ENCODE results near the gene RSPH10B2. TPM values are rescaled to one million over a fixed set of nuclear protein-coding genes. Genes with fewer than 3 reads are reported as not detected.
A peak's percentile ranks its signal among the peaks of the same experiment; 100 is the strongest.

Gene RSPH10B2
- total and polyA plus RNA-seq, 2 of the 13 experiments (the other 11 are each of a cell fraction or from before 2014, with no cell fraction given), result 0.31 TPM; not detected in 1

GRCh38 chr7:6729492-6730342 is 24.2 kb upstream of the RSPH10B2 start (continued):
- TF ChIP-seq ARNT (IDR thresholded peaks at IDR 0.05), result no peak
- TF ChIP-seq MLXIP (CRISPR knock-in tag; IDR thresholded peaks at IDR 0.05; ENCODE audit: borderline replicate concordance), result 0 out of 2 replicates have a peak, but pooled peaks have one; percentile 54
- TF ChIP-seq ZNF766 (CRISPR knock-in tag; IDR thresholded peaks at IDR 0.05; ENCODE audit: borderline replicate concordance), result peak; percentile 91; the same call in 1 of the 2 replicates
- 0 out of 2 replicates have a peak, but pooled peaks have one; percentile 49 for TF ChIP-seq ZFAT (CRISPR knock-in tag; conservative IDR thresholded peaks at IDR 0.05)
- TF ChIP-seq MTF1 (CRISPR knock-in tag; IDR thresholded peaks at IDR 0.05), result no peak
- 0 out of 2 replicates have a peak, but pooled peaks have one; percentile 51 for TF ChIP-seq PBX3 (CRISPR knock-in tag; IDR thresholded peaks at IDR 0.05; ENCODE audit: borderline replicate concordance)
- TF ChIP-seq ZBTB7B (CRISPR knock-in tag; IDR thresholded peaks at IDR 0.05), result peak; percentile 86
- no peak for TF ChIP-seq ZFP36L2 (CRISPR knock-in tag; IDR thresholded peaks at IDR 0.05)
- TF ChIP-seq MYNN (CRISPR knock-in tag; IDR thresholded peaks at IDR 0.05; ENCODE audit: low read depth), result no peak
- TF ChIP-seq TBL1XR1 (IDR thresholded peaks at IDR 0.05; ENCODE audit: borderline replicate concordance, low read length, partially characterized antibody), result peak; percentile 58
- TF ChIP-seq GTF2F1 (IDR thresholded peaks at IDR 0.05; ENCODE audit: low read length), result no peak
- peak; percentile 74; the same call in 1 of the 2 replicates for TF ChIP-seq TBX2 (CRISPR knock-in tag; IDR thresholded peaks at IDR 0.05; ENCODE audit: borderline replicate concordance)
- peak; percentile 27; the same call in 1 of the 2 replicates for TF ChIP-seq TFE3 (CRISPR knock-in tag; IDR thresholded peaks at IDR 0.05)
- TF ChIP-seq FOXA1 (IDR thresholded peaks at IDR 0.05), result no peak
- TF ChIP-seq FOXA1 (CRISPR knock-in tag; IDR thresholded peaks at IDR 0.05), result no peak; the same call in 1 of the 2 replicates
- no peak for TF ChIP-seq U2AF1 (optimal IDR thresholded peaks at IDR 0.05; ENCODE audit: low read depth, low read length)
- no peak for TF ChIP-seq SATB2 (CRISPR knock-in tag; IDR thresholded peaks at IDR 0.05)
- peak; percentile 91 for TF ChIP-seq MXD1 (CRISPR knock-in tag; IDR thresholded peaks at IDR 0.05)
- TF ChIP-seq ZNF468 (CRISPR knock-in tag; IDR thresholded peaks at IDR 0.05), result no peak
- peak; percentile 63; the same call in 1 of the 2 replicates for TF ChIP-seq NR2F2 (IDR thresholded peaks at IDR 0.05; ENCODE audit: borderline replicate concordance, low read depth)
- no peak for TF ChIP-seq TCF12 (IDR thresholded peaks at IDR 0.05)
- peak; percentile 89; the same call in 1 of the 2 replicates for TF ChIP-seq TCF12 (CRISPR knock-in tag; IDR thresholded peaks at IDR 0.05)
- TF ChIP-seq ARHGAP35 (CRISPR knock-in tag; IDR thresholded peaks at IDR 0.05; ENCODE audit: borderline replicate concordance), result peak; percentile 89; the same call in 1 of the 2 replicates

All from HepG2 (cell line).